K562 (cell line): ENCODE data around the gene NRXN3.

ENCODE experiments used
- BRD4 ChIP-seq: fragments of 200-600 bp; sonication (generic); IDR thresholded peaks from 2 replicates; pipeline ENCODE4 v1.6.1; 2017; ENCODE audit warnings: inconsistent platforms
- CBFB ChIP-seq: sonication (generic); formaldehyde crosslinking; IDR thresholded peaks from 2 replicates; pipeline ENCODE4 v1.4.0; 2020; ENCODE audit warnings: mild to moderate bottlenecking, missing genetic modification reagents
- CBX2 ChIP-seq: fragments of 200-600 bp; sonication (generic); IDR thresholded peaks from one replicate; pipeline ENCODE4 v1.6.1; 2012; ENCODE audit warnings: mild to moderate bottlenecking, low read length, inconsistent platforms; ENCODE audit not compliant: insufficient read depth, poor library complexity, severe bottlenecking
- GABPA ChIP-seq: fragments of 200-800 bp; sonication (Bioruptor generic); conservative IDR thresholded peaks from 2 replicates; pipeline ENCODE4 v1.6.1; 2016; ENCODE audit warnings: low read depth, missing genetic modification characterization, missing compliant biosample characterization
- JUNB ChIP-seq: fragments of 450-650 bp; formaldehyde crosslinking; conservative IDR thresholded peaks from 2 replicates; pipeline ENCODE4 v1.4.0; 2020; ENCODE audit warnings: mild to moderate bottlenecking
- REST ChIP-seq, 2 experiments: fragments of 450-650 bp; formaldehyde crosslinking in 1 of 2; IDR thresholded peaks; 2 replicates each; pipeline versions ENCODE4 v1.4.0 to v1.6.1; 2014 to 2020; ENCODE audit warnings: mild to moderate bottlenecking in 2 of 2, borderline replicate concordance in 1 of 2, low read depth in 1 of 2
- SLC30A9 ChIP-seq: fragments of 250-450 bp; sonication (Bioruptor Pico); IDR thresholded peaks from 2 replicates; pipeline ENCODE4 v1.8.0; 2022; ENCODE audit warnings: mild to moderate bottlenecking, moderate library complexity
- TCF7 ChIP-seq: sonication (generic); IDR thresholded peaks from 2 replicates; pipeline ENCODE4 v1.6.1; 2016; ENCODE audit warnings: antibody characterized with exemption, borderline replicate concordance
- TF ChIP-seq, protein P1 (sequence below): fragments of 250-450 bp; sonication (Bioruptor Pico); IDR thresholded peaks from 2 replicates; pipeline ENCODE4 v1.9.0; 2021; ENCODE audit warnings: mild to moderate bottlenecking
- TF ChIP-seq, protein P2 (sequence below), 3 experiments: IDR thresholded peaks in 2 of 3; conservative IDR thresholded peaks in 1 of 3; 2 replicates each; pipeline ENCODE4 v1.5.1; 2011 to 2012; ENCODE audit warnings: low read length in 3 of 3, mild to moderate bottlenecking in 3 of 3, control low read depth in 2 of 3, improper control_type of control experiment in 1 of 3, inconsistent platforms in 1 of 3, low read depth in 1 of 3, mixed read lengths in 1 of 3, moderate library complexity in 1 of 3; ENCODE audit not compliant: insufficient read depth in 2 of 3
- TF ChIP-seq, protein P3 (sequence below): sonication (generic); formaldehyde crosslinking; IDR thresholded peaks from 2 replicates; pipeline ENCODE4 v1.8.0; 2023; ENCODE audit warnings: mild to moderate bottlenecking, missing genetic modification reagents

DNA sequence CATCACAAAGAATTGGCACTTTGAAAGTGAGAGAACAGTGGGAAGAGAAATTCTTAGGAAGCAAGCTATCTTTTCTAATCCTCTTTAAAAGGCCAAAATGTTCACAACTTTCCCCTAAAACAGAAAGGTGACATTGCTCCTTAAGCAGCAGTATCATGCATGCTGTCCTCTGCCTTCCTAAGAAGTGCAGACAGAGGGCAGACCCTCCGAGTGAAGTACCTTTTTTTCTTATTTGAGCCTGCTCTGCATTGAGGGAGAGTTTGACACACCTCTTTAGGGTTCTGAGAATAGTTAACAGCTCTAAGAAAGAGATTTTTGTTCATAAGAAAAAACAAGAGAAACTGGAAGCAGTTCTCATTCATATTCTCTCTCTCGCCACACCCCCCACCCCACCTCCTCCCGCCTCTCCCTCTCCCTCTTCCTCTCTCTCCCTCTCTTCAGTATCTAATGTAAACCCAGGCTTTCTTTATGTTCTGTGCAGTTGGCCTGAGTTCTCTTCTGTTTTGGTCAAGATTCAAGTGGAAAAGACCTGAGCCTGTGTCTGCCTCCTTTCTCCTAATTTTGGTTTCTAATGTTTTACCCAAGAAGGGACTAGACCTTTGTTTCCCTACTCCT, 1332.1 kb downstream of the NRXN3 start:
- TF ChIP-seq, protein P1, sequence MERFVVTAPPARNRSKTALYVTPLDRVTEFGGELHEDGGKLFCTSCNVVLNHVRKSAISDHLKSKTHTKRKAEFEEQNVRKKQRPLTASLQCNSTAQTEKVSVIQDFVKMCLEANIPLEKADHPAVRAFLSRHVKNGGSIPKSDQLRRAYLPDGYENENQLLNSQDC (CRISPR knock-in tag): no peak
- no peak for TF ChIP-seq GABPA (tag)
- TF ChIP-seq, protein P2, sequence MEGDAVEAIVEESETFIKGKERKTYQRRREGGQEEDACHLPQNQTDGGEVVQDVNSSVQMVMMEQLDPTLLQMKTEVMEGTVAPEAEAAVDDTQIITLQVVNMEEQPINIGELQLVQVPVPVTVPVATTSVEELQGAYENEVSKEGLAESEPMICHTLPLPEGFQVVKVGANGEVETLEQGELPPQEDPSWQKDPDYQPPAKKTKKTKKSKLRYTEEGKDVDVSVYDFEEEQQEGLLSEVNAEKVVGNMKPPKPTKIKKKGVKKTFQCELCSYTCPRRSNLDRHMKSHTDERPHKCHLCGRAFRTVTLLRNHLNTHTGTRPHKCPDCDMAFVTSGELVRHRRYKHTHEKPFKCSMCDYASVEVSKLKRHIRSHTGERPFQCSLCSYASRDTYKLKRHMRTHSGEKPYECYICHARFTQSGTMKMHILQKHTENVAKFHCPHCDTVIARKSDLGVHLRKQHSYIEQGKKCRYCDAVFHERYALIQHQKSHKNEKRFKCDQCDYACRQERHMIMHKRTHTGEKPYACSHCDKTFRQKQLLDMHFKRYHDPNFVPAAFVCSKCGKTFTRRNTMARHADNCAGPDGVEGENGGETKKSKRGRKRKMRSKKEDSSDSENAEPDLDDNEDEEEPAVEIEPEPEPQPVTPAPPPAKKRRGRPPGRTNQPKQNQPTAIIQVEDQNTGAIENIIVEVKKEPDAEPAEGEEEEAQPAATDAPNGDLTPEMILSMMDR (IDR thresholded peaks at IDR 0.05 in 2 of 3, conservative IDR thresholded peaks at IDR 0.05 in 1 of 3; ENCODE audit: insufficient read depth in 2 of 3, low read depth in 1 of 3, low read length in 3 of 3): no peak
- no peak for TF ChIP-seq SLC30A9
- TF ChIP-seq CBFB (CRISPR knock-in tag): no peak
- no peak for TF ChIP-seq JUNB (CRISPR knock-in tag)
- no peak for TF ChIP-seq TCF7
- TF ChIP-seq BRD4: no peak
- TF ChIP-seq REST (IDR thresholded peaks at IDR 0.05; ENCODE audit: borderline replicate concordance): no peak
- TF ChIP-seq REST (CRISPR knock-in tag; IDR thresholded peaks at IDR 0.05; ENCODE audit: low read depth): no peak
- TF ChIP-seq, protein P3, sequence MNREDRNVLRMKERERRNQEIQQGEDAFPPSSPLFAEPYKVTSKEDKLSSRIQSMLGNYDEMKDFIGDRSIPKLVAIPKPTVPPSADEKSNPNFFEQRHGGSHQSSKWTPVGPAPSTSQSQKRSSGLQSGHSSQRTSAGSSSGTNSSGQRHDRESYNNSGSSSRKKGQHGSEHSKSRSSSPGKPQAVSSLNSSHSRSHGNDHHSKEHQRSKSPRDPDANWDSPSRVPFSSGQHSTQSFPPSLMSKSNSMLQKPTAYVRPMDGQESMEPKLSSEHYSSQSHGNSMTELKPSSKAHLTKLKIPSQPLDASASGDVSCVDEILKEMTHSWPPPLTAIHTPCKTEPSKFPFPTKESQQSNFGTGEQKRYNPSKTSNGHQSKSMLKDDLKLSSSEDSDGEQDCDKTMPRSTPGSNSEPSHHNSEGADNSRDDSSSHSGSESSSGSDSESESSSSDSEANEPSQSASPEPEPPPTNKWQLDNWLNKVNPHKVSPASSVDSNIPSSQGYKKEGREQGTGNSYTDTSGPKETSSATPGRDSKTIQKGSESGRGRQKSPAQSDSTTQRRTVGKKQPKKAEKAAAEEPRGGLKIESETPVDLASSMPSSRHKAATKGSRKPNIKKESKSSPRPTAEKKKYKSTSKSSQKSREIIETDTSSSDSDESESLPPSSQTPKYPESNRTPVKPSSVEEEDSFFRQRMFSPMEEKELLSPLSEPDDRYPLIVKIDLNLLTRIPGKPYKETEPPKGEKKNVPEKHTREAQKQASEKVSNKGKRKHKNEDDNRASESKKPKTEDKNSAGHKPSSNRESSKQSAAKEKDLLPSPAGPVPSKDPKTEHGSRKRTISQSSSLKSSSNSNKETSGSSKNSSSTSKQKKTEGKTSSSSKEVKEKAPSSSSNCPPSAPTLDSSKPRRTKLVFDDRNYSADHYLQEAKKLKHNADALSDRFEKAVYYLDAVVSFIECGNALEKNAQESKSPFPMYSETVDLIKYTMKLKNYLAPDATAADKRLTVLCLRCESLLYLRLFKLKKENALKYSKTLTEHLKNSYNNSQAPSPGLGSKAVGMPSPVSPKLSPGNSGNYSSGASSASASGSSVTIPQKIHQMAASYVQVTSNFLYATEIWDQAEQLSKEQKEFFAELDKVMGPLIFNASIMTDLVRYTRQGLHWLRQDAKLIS (CRISPR knock-in tag): no peak
- TF ChIP-seq CBX2: no peak
